Subcutaneous adipose tissue (tissue), 4 donors: ENCODE results near the gene RAP1GAP. TPM values are rescaled to one million over a fixed set of nuclear protein-coding genes. Genes with fewer than 3 reads are reported as not detected.

ENCODE experiments used
- CTCF ChIP-seq: fragments of 450-650 bp; IDR thresholded peaks from one replicate; pipeline ENCODE4 v1.5.1; 2016; ENCODE audit warnings: low read depth, mild to moderate bottlenecking, control low read depth, antibody characterized with exemption, moderate library complexity
- total RNA-seq, 4 donors: library from RNA; depleted of rRNA; stranded (reverse); fragments of >200 nt; gene quantifications; one replicate each; pipeline ENCODE4 v1.1.0, GENCODE V29; 2016

RAP1GAP gene
- total RNA-seq, 4 donors from 2014 or later = 0.17 to 0.22 TPM; not detected in 2

DNA sequence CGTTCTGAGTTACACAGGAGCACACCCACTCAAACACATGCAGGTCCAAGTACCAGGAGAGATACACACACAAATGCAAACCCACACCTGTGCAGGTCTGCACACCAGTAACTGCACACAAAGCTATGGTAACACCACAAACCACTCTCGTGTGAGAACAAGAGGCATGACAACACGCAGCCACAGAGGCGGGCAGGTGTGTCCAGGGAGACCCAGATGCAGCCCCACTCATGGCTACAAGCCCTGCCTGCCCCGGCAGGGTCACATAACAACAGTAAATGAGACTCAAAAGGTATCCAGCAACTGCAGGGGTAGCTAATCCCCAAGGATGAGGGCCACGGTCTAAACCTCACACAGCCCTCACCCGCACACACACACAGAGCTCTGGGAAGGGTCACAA, 48.1 kb downstream of the RAP1GAP start:
- no peak for TF ChIP-seq CTCF

GRCh38 chr1:21620496-21620895, 48.7 kb downstream of the RAP1GAP start:
- TF ChIP-seq CTCF = no peak

- TF ChIP-seq CTCF = no peak
Observed at GRCh38 chr1:21620011-21620410, 49.1 kb downstream of the RAP1GAP start.

- no peak for TF ChIP-seq CTCF
Observed at GRCh38 chr1:21619375-21619947, 49.7 kb downstream of the RAP1GAP start.

GRCh38 chr1:21618561-21619374, 50.4 kb downstream of the RAP1GAP start:
- TF ChIP-seq CTCF = no peak

DNA sequence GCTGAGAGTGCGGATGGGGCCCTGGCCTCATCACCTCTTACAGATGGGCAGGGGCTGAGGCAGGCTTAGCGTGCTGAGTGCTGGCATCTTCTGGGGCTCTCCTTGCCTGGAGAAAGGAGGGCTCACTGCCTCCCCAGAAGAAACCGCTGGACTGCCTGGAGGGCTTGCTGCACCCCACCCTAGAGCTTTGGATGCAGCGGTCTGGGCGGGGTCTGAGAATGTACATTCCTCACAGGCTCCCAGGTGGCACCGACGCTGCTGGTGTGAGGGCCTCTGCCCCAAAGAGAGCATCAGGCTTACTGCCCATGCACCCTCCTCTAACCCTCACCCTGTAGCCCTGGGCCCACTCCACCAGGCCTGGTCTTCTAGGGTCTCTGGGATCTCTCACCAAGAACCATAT, 51.1 kb downstream of the RAP1GAP start:
- TF ChIP-seq CTCF = no peak

- TF ChIP-seq CTCF = no peak
Observed at GRCh38 chr1:21617126-21617738, 51.9 kb downstream of the RAP1GAP start.
